Measurements from ENCODE around the gene DGKD.

DNA sequence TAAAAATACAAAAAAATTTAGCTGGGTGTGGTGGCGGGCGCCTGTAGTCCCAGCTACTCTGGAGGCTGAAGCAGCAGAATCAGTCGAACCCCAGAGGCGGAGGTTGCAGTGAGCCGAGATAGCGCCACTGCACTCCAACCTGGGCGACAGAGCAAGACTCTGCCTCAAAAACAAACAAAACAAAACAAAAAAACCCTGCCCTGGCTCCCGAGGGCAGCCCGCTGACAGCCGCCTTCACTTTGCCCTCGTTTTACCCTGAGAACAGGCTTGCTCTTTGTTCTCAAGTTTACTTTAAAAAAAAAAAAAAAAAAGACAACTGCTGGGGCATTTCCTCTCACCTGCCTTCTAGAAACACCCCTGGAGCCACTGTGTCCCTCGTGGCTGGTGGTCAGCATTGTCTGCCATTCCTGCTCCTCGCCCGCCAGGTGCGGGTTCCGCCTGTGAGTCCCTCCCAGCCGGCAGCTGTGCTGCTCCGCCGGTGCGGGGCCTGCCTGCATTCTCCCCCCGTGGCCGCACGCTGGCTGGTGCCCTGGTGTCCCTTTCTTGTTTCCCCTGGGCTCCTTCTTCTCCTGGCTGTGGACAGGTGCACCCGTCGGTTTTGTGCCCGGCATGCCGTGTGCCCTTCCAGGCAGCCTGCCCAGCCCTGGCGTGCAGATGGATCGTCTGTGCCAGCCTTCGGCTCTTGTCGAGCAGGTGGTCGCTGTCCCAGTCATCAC lies 106.6 kb downstream of the DGKD start:
- TF ChIP-seq HMGA2 (CRISPR knock-in tag; IDR thresholded peaks at IDR 0.05) (no peak), SMAD3 (CRISPR knock-in tag; IDR thresholded peaks at IDR 0.05; ENCODE audit: borderline replicate concordance) (no peak), NR3C1 (CRISPR knock-in tag; conservative IDR thresholded peaks at IDR 0.05; ENCODE audit: low read depth) (no peak), GRHL2 (CRISPR knock-in tag; IDR thresholded peaks at IDR 0.05; ENCODE audit: insufficient replicate concordance, severe bottlenecking) (no peak), SMAD4 (CRISPR knock-in tag; IDR thresholded peaks at IDR 0.05) (no peak), TEAD4 (CRISPR knock-in tag; IDR thresholded peaks at IDR 0.05) (no peak), NFE2L1 (CRISPR knock-in tag; IDR thresholded peaks at IDR 0.05) (no peak)
- TF ChIP-seq, protein P1, sequence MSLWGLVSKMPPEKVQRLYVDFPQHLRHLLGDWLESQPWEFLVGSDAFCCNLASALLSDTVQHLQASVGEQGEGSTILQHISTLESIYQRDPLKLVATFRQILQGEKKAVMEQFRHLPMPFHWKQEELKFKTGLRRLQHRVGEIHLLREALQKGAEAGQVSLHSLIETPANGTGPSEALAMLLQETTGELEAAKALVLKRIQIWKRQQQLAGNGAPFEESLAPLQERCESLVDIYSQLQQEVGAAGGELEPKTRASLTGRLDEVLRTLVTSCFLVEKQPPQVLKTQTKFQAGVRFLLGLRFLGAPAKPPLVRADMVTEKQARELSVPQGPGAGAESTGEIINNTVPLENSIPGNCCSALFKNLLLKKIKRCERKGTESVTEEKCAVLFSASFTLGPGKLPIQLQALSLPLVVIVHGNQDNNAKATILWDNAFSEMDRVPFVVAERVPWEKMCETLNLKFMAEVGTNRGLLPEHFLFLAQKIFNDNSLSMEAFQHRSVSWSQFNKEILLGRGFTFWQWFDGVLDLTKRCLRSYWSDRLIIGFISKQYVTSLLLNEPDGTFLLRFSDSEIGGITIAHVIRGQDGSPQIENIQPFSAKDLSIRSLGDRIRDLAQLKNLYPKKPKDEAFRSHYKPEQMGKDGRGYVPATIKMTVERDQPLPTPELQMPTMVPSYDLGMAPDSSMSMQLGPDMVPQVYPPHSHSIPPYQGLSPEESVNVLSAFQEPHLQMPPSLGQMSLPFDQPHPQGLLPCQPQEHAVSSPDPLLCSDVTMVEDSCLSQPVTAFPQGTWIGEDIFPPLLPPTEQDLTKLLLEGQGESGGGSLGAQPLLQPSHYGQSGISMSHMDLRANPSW (CRISPR knock-in tag; conservative IDR thresholded peaks at IDR 0.05; ENCODE audit: low read depth): no peak
- TF ChIP-seq, protein P2, sequence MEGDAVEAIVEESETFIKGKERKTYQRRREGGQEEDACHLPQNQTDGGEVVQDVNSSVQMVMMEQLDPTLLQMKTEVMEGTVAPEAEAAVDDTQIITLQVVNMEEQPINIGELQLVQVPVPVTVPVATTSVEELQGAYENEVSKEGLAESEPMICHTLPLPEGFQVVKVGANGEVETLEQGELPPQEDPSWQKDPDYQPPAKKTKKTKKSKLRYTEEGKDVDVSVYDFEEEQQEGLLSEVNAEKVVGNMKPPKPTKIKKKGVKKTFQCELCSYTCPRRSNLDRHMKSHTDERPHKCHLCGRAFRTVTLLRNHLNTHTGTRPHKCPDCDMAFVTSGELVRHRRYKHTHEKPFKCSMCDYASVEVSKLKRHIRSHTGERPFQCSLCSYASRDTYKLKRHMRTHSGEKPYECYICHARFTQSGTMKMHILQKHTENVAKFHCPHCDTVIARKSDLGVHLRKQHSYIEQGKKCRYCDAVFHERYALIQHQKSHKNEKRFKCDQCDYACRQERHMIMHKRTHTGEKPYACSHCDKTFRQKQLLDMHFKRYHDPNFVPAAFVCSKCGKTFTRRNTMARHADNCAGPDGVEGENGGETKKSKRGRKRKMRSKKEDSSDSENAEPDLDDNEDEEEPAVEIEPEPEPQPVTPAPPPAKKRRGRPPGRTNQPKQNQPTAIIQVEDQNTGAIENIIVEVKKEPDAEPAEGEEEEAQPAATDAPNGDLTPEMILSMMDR (IDR thresholded peaks at IDR 0.05): no peak
- TF ChIP-seq, protein P3, sequence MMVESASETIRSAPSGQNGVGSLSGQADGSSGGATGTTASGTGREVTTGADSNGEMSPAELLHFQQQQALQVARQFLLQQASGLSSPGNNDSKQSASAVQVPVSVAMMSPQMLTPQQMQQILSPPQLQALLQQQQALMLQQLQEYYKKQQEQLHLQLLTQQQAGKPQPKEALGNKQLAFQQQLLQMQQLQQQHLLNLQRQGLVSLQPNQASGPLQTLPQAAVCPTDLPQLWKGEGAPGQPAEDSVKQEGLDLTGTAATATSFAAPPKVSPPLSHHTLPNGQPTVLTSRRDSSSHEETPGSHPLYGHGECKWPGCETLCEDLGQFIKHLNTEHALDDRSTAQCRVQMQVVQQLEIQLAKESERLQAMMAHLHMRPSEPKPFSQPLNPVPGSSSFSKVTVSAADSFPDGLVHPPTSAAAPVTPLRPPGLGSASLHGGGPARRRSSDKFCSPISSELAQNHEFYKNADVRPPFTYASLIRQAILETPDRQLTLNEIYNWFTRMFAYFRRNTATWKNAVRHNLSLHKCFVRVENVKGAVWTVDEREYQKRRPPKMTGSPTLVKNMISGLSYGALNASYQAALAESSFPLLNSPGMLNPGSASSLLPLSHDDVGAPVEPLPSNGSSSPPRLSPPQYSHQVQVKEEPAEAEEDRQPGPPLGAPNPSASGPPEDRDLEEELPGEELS (CRISPR knock-in tag; IDR thresholded peaks at IDR 0.05): no peak
- TF ChIP-seq, protein P4, sequence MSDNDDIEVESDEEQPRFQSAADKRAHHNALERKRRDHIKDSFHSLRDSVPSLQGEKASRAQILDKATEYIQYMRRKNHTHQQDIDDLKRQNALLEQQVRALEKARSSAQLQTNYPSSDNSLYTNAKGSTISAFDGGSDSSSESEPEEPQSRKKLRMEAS (CRISPR knock-in tag; IDR thresholded peaks at IDR 0.05): no peak
- TF ChIP-seq, protein P5, sequence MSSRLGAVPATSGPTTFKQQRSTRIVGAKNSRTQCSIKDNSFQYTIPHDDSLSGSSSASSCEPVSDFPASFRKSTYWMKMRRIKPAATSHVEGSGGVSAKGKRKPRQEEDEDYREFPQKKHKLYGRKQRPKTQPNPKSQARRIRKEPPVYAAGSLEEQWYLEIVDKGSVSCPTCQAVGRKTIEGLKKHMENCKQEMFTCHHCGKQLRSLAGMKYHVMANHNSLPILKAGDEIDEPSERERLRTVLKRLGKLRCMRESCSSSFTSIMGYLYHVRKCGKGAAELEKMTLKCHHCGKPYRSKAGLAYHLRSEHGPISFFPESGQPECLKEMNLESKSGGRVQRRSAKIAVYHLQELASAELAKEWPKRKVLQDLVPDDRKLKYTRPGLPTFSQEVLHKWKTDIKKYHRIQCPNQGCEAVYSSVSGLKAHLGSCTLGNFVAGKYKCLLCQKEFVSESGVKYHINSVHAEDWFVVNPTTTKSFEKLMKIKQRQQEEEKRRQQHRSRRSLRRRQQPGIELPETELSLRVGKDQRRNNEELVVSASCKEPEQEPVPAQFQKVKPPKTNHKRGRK (CRISPR knock-in tag; IDR thresholded peaks at IDR 0.05; ENCODE audit: borderline replicate concordance): no peak
- TF ChIP-seq, protein P6, sequence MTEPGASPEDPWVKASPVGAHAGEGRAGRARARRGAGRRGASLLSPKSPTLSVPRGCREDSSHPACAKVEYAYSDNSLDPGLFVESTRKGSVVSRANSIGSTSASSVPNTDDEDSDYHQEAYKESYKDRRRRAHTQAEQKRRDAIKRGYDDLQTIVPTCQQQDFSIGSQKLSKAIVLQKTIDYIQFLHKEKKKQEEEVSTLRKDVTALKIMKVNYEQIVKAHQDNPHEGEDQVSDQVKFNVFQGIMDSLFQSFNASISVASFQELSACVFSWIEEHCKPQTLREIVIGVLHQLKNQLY (CRISPR knock-in tag; IDR thresholded peaks at IDR 0.05): no peak
- TF ChIP-seq, protein P7, sequence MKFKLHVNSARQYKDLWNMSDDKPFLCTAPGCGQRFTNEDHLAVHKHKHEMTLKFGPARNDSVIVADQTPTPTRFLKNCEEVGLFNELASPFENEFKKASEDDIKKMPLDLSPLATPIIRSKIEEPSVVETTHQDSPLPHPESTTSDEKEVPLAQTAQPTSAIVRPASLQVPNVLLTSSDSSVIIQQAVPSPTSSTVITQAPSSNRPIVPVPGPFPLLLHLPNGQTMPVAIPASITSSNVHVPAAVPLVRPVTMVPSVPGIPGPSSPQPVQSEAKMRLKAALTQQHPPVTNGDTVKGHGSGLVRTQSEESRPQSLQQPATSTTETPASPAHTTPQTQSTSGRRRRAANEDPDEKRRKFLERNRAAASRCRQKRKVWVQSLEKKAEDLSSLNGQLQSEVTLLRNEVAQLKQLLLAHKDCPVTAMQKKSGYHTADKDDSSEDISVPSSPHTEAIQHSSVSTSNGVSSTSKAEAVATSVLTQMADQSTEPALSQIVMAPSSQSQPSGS (CRISPR knock-in tag; IDR thresholded peaks at IDR 0.05; ENCODE audit: borderline replicate concordance, low read depth): no peak
